Activated B cell treated with CpG ODN at 0.5 μM for 24 hours (primary cell): ENCODE results near the gene A3GALT2. TPM values are rescaled to one million over a fixed set of nuclear protein-coding genes. Genes with fewer than 3 reads are reported as not detected.

ENCODE experiments used
- ATAC-seq: fragments of 200-7000 bp; cut with Tn5 transposase; one replicate; pipeline ENCODE4 v1.10.0; 2021; ENCODE audit warnings: low read depth, mild to moderate bottlenecking, moderate library complexity
- CTCF ChIA-PET: fragments of 350-600 bp; sonication (Branson Sonifier 250); formaldehyde crosslinking; loops from one replicate; lab custom pipeline; 2021; ENCODE audit warnings: antibody characterized with exemption; lab: Charles Lee
- POLR2A ChIA-PET: fragments of 350-600 bp; sonication (Branson Sonifier 250); formaldehyde crosslinking; loops from one replicate; lab custom pipeline; 2021; ENCODE audit warnings: antibody characterized with exemption; lab: Charles Lee
- DNase-seq: peaks from one replicate; pipeline ENCODE4 v3.0.0; 2022
- H3K27ac Mint-ChIP-seq: one replicate; pipeline ENCODE4 v1.8.0; 2020; ENCODE audit warnings: mixed read lengths
- H3K27me3 Mint-ChIP-seq: one replicate; pipeline ENCODE4 v1.8.0; 2021; ENCODE audit warnings: mixed read lengths
- H3K36me3 Mint-ChIP-seq: one replicate; pipeline ENCODE4 v1.8.0; 2021; ENCODE audit warnings: low read depth, mixed read lengths
- H3K4me1 Mint-ChIP-seq: one replicate; pipeline ENCODE4 v1.8.0; 2021; ENCODE audit warnings: mixed read lengths
- H3K4me3 Mint-ChIP-seq: one replicate; pipeline ENCODE4 v1.8.0; 2020; ENCODE audit warnings: mild to moderate bottlenecking, mixed read lengths
- H3K9me3 Mint-ChIP-seq: one replicate; pipeline ENCODE4 v1.8.0; 2020; ENCODE audit warnings: mixed read lengths
- intact Hi-C: fragments of 100-400 bp; cut with micrococcal nuclease; formaldehyde crosslinking; loops from one replicate; pipeline ENCODE4 v1.15.1; 2024
- total RNA-seq: library from RNA; stranded (reverse); gene quantifications from 2 replicates; pipeline ENCODE4 v1.2.3, GENCODE V29; 2022
- TF ChIP-seq, protein P1 (sequence below): fragments of 200-600 bp; IDR thresholded peaks from one replicate; pipeline ENCODE4 v1.8.0; 2022; ENCODE audit warnings: antibody characterized with exemption, mild to moderate bottlenecking

Gene A3GALT2
- total RNA-seq, 1 donor from 2014 or later: not detected

- Mint-ChIP-seq H3K4me1 (peaks cover 20% of the 10 kb centered on the region), H3K4me3 (no peak overlapping the region), H3K9me3 (no peaks in the 10 kb centered on the region), H3K27ac (no peak overlapping the region), H3K27me3 (no peaks in the 10 kb centered on the region), H3K36me3 (peaks cover 20% of the 10 kb centered on the region)
- CTCF ChIA-PET: interaction anchor here (1.0 kb wide), 1 partner anchor 97 kb away, joined by 3 read pairs; no protein-coding TSS in a partner anchor
- TF ChIP-seq, protein P1, sequence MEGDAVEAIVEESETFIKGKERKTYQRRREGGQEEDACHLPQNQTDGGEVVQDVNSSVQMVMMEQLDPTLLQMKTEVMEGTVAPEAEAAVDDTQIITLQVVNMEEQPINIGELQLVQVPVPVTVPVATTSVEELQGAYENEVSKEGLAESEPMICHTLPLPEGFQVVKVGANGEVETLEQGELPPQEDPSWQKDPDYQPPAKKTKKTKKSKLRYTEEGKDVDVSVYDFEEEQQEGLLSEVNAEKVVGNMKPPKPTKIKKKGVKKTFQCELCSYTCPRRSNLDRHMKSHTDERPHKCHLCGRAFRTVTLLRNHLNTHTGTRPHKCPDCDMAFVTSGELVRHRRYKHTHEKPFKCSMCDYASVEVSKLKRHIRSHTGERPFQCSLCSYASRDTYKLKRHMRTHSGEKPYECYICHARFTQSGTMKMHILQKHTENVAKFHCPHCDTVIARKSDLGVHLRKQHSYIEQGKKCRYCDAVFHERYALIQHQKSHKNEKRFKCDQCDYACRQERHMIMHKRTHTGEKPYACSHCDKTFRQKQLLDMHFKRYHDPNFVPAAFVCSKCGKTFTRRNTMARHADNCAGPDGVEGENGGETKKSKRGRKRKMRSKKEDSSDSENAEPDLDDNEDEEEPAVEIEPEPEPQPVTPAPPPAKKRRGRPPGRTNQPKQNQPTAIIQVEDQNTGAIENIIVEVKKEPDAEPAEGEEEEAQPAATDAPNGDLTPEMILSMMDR: no peak
- DNase-seq (no peak), ATAC-seq (no peak)
- POLR2A ChIA-PET: no interaction called here
- intact Hi-C loops: no loop called here
These were observed 48.0 kb downstream of the A3GALT2 start for GRCh38 chr1:33272930-33273329.

DNA sequence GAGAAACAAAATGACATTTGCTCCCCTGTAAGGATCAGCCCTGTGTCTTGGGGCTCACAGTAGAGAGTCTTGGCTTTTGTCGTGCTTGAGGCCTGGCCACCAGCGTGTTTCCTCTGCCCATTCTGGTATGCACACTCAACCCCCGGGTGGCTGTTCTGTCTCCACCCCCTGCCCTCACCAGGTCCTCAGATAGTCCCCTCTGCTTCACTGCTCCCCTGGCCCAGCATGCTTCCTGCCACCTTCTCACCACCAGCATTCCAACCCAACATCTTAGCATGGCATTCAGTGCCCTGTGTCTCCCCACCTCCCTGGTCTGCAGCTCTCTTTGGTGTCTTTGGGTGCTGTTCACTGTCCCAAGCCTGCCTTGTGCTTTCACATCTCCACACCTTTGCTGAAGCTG lies 48.4 kb downstream of the A3GALT2 start:
- Mint-ChIP-seq H3K4me3 (no peak overlapping the region), H3K27me3 (no peaks in the 10 kb centered on the region), H3K9me3 (no peaks in the 10 kb centered on the region), H3K36me3 (peaks cover 21% of the 10 kb centered on the region), H3K27ac (no peak overlapping the region), H3K4me1 (peaks cover 20% of the 10 kb centered on the region)
- ChIA-PET POLR2A (no interaction called here), CTCF (no interaction called here)
- TF ChIP-seq, protein P1: no peak
- DNase-seq (no peak), ATAC-seq (no peak)
- intact Hi-C loops: no loop called here

GRCh38 chr1:33271666-33272505 lies 49.0 kb downstream of the A3GALT2 start:
- ATAC-seq (no peak), DNase-seq (no peak)
- peaks cover 15% of the 10 kb centered on the region for H3K36me3 Mint-ChIP-seq
- no peak overlapping the region for H3K27ac Mint-ChIP-seq
- ChIA-PET CTCF (no interaction called here), POLR2A (no interaction called here)
- TF ChIP-seq, protein P1: no peak
- H3K27me3 Mint-ChIP-seq: no peaks in the 10 kb centered on the region
- H3K4me1 Mint-ChIP-seq: peaks cover 20% of the 10 kb centered on the region
- H3K9me3 Mint-ChIP-seq: no peaks in the 10 kb centered on the region
- H3K4me3 Mint-ChIP-seq: no peak overlapping the region
- intact Hi-C loops: no loop called here

GRCh38 chr1:33270808-33271465 lies 50.0 kb downstream of the A3GALT2 start:
- Mint-ChIP-seq H3K27ac (no peak overlapping the region), H3K4me3 (no peak overlapping the region), H3K36me3 (peaks cover 11% of the 10 kb centered on the region), H3K4me1 (peaks cover 20% of the 10 kb centered on the region), H3K9me3 (no peaks in the 10 kb centered on the region), H3K27me3 (no peaks in the 10 kb centered on the region)
- intact Hi-C loops: no loop called here
- CTCF ChIA-PET: no interaction called here
- POLR2A ChIA-PET: no interaction called here
- TF ChIP-seq, protein P1: no peak
- ATAC-seq (no peak), DNase-seq (no peak)

- H3K36me3 Mint-ChIP-seq: peaks cover 9% of the 10 kb centered on the region
- TF ChIP-seq, protein P1: no peak
- CTCF ChIA-PET: no interaction called here
- DNase-seq (no peak), ATAC-seq (no peak)
- H3K27ac Mint-ChIP-seq: no peak overlapping the region
- POLR2A ChIA-PET: no interaction called here
- H3K9me3 Mint-ChIP-seq: no peaks in the 10 kb centered on the region
- H3K27me3 Mint-ChIP-seq: no peaks in the 10 kb centered on the region
- H3K4me3 Mint-ChIP-seq: no peak overlapping the region
- H3K4me1 Mint-ChIP-seq: peaks cover 20% of the 10 kb centered on the region
- intact Hi-C loops: no loop called here
These were observed 50.5 kb downstream of the A3GALT2 start for GRCh38 chr1:33270379-33270778.
